GM19372 (cell line): ENCODE measurements around the gene DNASE2B.
"Not testable (repeated sequence)": the region's sequence is repeated elsewhere in the genome, so short reads cannot be mapped to it uniquely, and the experiment has no call there.

ENCODE experiments used
- ATAC-seq: cut with Tn5 transposase; IDR thresholded peaks from one replicate; pipeline ENCODE4 v1.9.1; 2021; ENCODE audit warnings: mild to moderate bottlenecking, low read depth, moderate library complexity; ENCODE audit not compliant: unreplicated experiment

Gene DNASE2B

GRCh38 chr1:84442747-84443646 lies 44.7 kb downstream of the DNASE2B start:
- not testable (repeated sequence) for ATAC-seq

GRCh38 chr1:84448704-84449103 lies 50.4 kb downstream of the DNASE2B start:
- not testable (repeated sequence) for ATAC-seq

DNA sequence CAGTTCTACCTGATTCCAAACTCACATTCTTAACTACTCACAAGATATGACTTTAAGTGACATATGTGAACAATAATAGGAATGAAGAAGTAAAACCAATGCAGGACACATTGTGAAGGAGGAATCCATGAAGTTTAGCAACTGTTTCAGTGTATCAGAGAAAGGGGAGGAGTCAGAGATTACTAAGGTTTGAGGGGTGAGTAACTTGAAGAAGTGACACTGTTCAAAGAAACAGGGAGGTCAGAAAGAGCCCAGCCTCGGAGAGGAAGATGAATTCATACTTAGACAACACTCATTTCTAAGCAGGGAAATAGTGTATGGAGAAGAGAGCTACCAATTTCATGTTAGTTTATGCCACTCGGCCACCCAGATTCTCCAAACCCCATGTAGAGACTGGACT lies 52.6 kb downstream of the DNASE2B start:
- ATAC-seq = no peak

- ATAC-seq = no peak
Measured at GRCh38 chr1:84452436-84452835, 54.2 kb downstream of the DNASE2B start.

DNA sequence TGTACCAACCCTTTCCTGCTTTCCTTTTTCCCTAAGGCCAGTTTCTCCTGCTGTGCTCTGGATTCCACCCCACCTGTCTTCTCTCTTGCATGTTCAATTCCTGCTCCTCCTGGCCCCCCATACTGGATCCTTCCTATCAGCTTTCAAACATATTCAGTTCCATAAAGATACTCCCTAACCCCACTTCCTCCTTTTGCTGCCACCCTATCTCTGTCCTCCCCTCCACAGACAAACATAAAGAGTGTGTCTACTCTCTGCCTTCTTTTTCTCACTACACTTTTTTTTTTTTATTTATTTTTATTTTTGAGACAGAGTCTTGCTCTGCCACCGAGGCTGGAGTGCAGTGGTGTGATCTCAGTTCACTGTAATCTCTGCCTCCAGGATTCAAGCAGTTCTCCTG lies 63.8 kb downstream of the DNASE2B start:
- no peak for ATAC-seq
